Large intestine (tissue), 3 donors: ENCODE results near the gene GPER1. TPM values are rescaled to one million over a fixed set of nuclear protein-coding genes. Genes with fewer than 3 reads are reported as not detected.

Experiments
- DNase-seq, 2 donors: peaks; one replicate each; pipeline versions ENCODE4 v3.0.0 to v3.0.0-alpha.2; 2013
- H3K27ac ChIP-seq: one replicate; pipeline ENCODE4 v1.5.1; 2013; ENCODE audit warnings: low read length
- H3K27me3 ChIP-seq: 2 replicates; pipeline ENCODE4 v1.6.1; 2013; ENCODE audit warnings: low read length; ENCODE audit not compliant: control insufficient read depth, insufficient read depth
- H3K36me3 ChIP-seq: 2 replicates; pipeline ENCODE4 v1.6.1; 2013; ENCODE audit warnings: low read length; ENCODE audit not compliant: control insufficient read depth, insufficient read depth
- H3K4me1 ChIP-seq: one replicate; pipeline ENCODE4 v1.6.1; 2013; ENCODE audit warnings: low read length; ENCODE audit not compliant: control insufficient read depth, insufficient read depth
- H3K4me3 ChIP-seq: one replicate; pipeline ENCODE4 v1.5.1; 2013; ENCODE audit warnings: low read length
- H3K9me3 ChIP-seq: one replicate; pipeline ENCODE4 v1.6.1; 2013; ENCODE audit warnings: mild to moderate bottlenecking, low read depth, low read length, moderate library complexity; ENCODE audit not compliant: control insufficient read depth
- WGBS: methylation state at CpG from one replicate; pipeline ENCODE4 v1.1.5; 2013; ENCODE audit warnings: low lambda C conversion rate; ENCODE audit not compliant: insufficient coverage; 5-methylcytosine and 5-hydroxymethylcytosine counted together
- polyA plus RNA-seq: library from polyadenylated mRNA; unstranded; fragments of 120-200 nt; gene quantifications from one replicate; pipeline ENCODE4 v1.2.1, GENCODE V29; 2013

Gene GPER1
- polyA plus RNA-seq, 1 donor = 1.1 TPM

DNA sequence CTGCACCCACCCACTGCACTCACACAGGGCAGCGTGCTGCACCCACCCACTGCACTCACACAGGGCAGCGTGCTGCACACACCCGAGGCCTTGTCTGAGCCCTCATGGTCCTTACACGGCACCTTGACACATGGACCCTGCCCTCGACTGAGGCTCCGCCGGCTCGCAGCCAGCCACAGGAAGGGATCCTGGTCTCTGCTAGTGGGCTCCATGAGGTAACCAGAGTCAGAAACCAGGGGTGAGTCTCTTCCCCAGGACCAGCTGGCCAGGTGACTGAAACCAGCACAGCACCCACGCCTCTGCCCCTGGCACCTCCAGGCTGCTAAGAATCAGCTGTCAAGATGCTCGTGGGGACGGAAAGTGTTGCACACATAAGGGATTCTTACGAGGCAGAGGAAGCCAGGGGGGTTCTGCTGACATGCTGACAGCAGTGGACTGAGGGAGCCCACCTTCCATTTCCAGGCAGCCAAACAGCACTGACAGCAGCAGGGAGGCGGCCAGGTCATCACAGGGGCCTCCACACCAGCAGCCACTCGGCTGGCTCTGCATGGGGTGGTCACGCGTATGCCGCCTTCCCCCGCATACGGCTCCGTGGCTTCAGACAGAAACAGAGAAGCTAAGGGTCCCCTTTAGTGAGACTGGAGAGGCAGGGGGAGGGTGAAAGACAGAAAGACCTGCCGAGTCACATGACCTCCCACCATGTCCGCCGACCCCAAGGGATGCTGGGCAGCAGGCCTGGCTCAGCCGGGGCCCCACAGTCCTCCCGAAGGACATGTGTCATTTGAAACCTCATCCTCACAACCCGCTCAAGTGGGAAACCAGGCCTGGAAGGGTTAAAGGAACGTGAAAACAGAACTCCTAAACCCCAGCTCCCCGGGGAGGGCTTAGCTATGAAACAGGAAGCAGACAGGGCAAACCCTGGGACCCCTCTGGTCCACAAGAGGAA is 34.2 kb downstream of the GPER1 start:
- WGBS = no CpG with 5 or more reads among the region's 28 CpGs
- no peaks in the 10 kb centered on the region for H3K27me3 ChIP-seq
- H3K4me1 ChIP-seq = peaks cover 7% of the 10 kb centered on the region
- no peak overlapping the region for H3K27ac ChIP-seq
- peaks cover 15% of the 10 kb centered on the region for H3K36me3 ChIP-seq
- H3K9me3 ChIP-seq = no peaks in the 10 kb centered on the region
- no peak for DNase-seq
- no peak overlapping the region for H3K4me3 ChIP-seq

DNA sequence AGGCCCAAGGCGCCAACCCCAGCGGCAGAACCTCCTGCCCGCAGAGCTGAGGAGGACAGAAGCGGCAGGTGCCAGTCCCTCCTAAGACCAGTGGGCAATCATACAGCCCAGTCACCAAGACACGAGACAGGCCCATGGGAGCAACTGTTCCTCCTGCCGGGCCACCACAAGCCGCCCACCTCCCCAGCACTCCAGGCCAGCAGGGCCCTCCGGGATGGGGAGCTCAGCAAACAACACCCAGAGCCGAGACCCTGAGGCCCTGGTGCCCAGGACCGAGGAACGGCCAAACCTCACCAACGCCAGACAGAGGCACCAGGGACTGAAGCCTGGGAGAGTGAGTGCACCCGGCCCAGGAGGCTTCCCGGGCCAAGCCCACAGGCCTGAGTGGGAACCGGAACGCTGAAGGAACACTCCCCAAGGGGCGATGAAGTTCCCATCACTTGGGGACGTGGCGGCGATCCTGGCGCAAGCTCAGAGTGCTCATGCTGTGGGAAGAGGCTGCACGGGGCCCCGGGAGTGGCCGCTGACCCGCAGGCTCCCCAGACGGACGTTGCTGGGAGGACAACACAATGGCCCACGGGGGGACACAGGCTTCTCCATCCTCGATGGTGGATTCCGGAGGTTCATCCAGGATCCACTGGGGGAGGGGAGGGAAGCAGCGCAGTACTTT is 35.1 kb downstream of the GPER1 start:
- no CpG with 5 or more reads among the region's 31 CpGs for WGBS

DNA sequence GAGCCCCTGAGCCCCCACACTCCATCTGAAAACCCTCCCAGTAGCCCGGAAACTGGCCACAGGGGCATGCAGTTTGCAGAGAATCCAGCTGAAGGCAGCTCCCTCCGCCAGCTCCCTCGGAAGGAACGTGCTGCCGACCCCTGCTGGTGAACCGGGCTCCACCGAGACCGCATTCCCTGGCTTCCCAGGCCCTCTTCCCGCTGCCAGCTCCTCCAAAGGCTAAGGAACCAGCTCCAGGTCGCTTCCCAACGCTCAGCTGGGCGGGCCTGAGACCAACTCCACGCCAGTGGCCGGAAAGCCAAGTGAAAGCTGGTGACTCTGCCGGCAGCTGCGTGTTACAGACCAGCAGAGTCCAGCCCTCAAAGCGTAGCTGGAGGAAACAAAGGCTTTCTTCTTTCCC is 35.8 kb downstream of the GPER1 start:
- Histone ChIP-seq H3K4me3 (no peak overlapping the region), H3K27ac (no peak overlapping the region), H3K4me1 (peaks cover 7% of the 10 kb centered on the region), H3K9me3 (no peaks in the 10 kb centered on the region), H3K27me3 (no peaks in the 10 kb centered on the region), H3K36me3 (peaks cover 15% of the 10 kb centered on the region)
- no CpG with 5 or more reads among the region's 17 CpGs for WGBS
- peak in 1 of 2 donors; percentile 30 for DNase-seq

More for the DNA sequence above, 35.1 kb downstream of the GPER1 start:
- Histone ChIP-seq H3K36me3 (peaks cover 15% of the 10 kb centered on the region), H3K9me3 (no peaks in the 10 kb centered on the region), H3K27me3 (no peaks in the 10 kb centered on the region), H3K4me1 (peaks cover 7% of the 10 kb centered on the region), H3K27ac (no peak overlapping the region), H3K4me3 (no peak overlapping the region)
- no peak for DNase-seq

DNA sequence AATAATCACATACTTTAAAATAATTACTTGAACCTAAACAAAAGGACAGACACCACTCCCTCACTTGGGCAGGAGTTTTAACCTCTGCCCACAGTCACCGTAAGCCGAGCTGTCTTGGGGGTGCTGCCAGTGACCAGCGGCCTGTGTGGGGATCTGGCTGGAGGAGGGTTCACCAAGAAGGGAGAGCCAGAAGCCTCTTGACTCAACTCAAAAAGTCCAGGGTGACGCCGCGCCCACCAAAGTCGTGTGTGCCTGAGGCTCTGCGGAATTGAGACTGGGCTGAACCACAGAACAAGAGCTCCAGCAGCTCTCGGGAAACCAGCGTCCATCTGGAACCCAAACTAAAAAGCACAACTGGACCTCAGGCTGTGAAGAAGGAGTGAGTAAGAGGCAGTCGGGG is 36.3 kb downstream of the GPER1 start:
- no peak for DNase-seq

DNA sequence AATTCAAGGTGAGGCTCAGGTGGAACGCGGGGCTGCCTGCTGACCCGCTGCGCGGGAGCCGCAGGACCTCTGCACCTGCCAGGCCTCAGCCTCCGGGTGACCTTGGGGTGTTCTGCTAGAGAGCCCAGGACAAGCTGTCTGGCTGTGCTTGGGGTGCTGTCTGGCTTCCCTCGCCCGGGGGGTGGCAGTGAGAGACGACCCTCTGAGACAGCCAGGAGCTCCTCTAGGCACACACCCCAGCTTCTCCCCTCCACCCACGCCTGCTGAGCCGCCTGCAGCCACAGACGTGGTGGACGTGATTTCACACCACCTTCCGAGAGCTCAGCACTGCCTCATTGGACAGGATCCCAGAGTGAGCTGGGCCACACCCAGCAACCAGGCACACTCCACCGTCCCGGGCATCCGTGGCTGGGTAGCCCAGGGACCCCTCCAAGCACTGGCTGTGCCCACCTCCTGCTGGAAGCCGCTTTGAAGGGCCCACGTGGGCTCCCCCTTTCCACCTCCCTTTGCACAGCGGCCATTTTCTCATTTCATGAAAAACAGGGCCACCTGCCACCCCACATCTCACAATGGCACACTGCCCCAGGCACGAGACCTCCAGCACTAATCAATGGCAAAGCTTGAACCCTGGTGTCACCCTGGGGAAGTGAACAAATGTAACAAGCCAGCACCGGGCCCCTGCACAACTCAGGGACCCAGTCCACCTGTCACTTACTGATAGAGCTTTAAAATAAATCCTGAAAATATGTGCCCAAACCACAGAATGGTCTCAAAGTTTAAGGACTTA is 37.1 kb downstream of the GPER1 start:
- H3K4me1 ChIP-seq = peaks cover 7% of the 10 kb centered on the region
- H3K27ac ChIP-seq = no peak overlapping the region
- no CpG with 5 or more reads among the region's 23 CpGs for WGBS
- no peaks in the 10 kb centered on the region for H3K9me3 ChIP-seq
- H3K27me3 ChIP-seq = no peaks in the 10 kb centered on the region
- DNase-seq = no peak
- H3K4me3 ChIP-seq = no peak overlapping the region
- H3K36me3 ChIP-seq = peaks cover 15% of the 10 kb centered on the region

More for the DNA sequence above, 36.3 kb downstream of the GPER1 start:
- no CpG with 5 or more reads among the region's 11 CpGs for WGBS
- H3K4me1 ChIP-seq = peaks cover 7% of the 10 kb centered on the region
- no peak overlapping the region for H3K4me3 ChIP-seq
- H3K36me3 ChIP-seq = peaks cover 15% of the 10 kb centered on the region
- H3K9me3 ChIP-seq = no peaks in the 10 kb centered on the region
- no peaks in the 10 kb centered on the region for H3K27me3 ChIP-seq
- no peak overlapping the region for H3K27ac ChIP-seq

DNA sequence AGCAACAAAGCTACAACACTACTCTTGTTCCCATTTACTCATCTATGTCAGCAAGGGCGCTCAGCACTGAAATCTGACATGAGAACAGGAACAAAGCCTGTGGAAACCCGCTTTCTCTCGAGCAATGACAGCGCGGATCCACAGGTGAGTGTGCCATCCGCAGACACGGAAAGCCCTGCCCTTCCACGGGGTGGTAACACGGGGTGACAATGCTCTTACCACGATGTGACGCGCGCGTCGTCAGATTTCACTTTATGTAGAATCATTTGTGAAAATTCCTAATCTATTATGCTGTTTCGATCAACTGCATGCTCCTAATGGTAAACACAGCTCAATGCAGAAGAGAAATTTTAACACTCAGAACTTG is 37.7 kb downstream of the GPER1 start:
- DNase-seq = no peak
- H3K27me3 ChIP-seq = no peaks in the 10 kb centered on the region
- no peaks in the 10 kb centered on the region for H3K9me3 ChIP-seq
- no peak overlapping the region for H3K4me3 ChIP-seq
- H3K27ac ChIP-seq = no peak overlapping the region
- WGBS = 95% methylated on average over 4 of the region's 16 CpGs
- H3K36me3 ChIP-seq = peaks cover 15% of the 10 kb centered on the region
- H3K4me1 ChIP-seq = peaks cover 7% of the 10 kb centered on the region

DNA sequence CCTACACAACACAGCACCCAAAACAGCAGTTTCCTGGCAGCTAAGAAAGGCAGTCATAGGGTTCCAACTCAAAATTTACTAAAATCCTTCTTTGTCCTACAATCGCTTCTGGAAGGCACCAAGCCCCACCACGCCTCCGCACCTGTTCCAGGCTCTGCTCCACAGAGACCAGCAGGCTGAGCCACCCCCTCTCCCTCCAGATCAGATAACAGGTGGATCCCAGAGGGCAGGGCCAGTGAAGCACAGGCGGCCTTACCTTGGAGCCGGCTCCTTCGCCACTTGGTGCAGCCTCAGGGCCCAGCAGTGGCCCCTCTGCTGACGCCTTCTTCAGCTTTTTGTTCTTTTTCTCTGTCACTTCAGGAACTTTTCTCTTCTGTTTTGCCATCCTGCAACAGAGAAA is 39.1 kb downstream of the GPER1 start:
- Histone ChIP-seq H3K4me1 (peaks cover 7% of the 10 kb centered on the region), H3K4me3 (no peak overlapping the region), H3K36me3 (peaks cover 15% of the 10 kb centered on the region), H3K9me3 (no peaks in the 10 kb centered on the region), H3K27ac (no peak overlapping the region), H3K27me3 (no peaks in the 10 kb centered on the region)
- no peak for DNase-seq
- WGBS = 100% methylated on average over 2 of the region's 7 CpGs

DNA sequence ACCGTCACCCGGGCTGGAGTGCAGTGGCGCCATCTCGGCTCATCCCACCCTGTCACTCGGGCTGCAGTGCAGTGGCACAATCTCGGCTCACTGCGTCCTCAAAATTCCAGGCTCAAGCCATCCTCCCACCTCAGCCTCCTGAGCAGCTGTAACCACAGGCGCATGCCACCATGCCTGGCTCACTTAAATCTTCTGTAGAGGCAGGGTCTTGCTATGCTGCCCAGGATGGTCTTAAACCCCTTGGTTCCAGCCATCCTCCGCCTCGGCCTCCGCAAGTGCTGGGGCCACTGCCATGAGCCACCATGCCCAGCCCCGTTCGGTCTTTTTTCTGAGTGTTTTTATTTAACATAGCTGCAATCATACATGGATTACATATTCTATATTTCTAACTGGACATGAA is 41.5 kb downstream of the GPER1 start:
- Histone ChIP-seq H3K4me3 (no peak overlapping the region), H3K4me1 (no peaks in the 10 kb centered on the region), H3K9me3 (no peaks in the 10 kb centered on the region), H3K27ac (no peak overlapping the region), H3K27me3 (no peaks in the 10 kb centered on the region), H3K36me3 (peaks cover 15% of the 10 kb centered on the region)
- no peak for DNase-seq
- 100% methylated on average over 3 of the region's 13 CpGs for WGBS

DNA sequence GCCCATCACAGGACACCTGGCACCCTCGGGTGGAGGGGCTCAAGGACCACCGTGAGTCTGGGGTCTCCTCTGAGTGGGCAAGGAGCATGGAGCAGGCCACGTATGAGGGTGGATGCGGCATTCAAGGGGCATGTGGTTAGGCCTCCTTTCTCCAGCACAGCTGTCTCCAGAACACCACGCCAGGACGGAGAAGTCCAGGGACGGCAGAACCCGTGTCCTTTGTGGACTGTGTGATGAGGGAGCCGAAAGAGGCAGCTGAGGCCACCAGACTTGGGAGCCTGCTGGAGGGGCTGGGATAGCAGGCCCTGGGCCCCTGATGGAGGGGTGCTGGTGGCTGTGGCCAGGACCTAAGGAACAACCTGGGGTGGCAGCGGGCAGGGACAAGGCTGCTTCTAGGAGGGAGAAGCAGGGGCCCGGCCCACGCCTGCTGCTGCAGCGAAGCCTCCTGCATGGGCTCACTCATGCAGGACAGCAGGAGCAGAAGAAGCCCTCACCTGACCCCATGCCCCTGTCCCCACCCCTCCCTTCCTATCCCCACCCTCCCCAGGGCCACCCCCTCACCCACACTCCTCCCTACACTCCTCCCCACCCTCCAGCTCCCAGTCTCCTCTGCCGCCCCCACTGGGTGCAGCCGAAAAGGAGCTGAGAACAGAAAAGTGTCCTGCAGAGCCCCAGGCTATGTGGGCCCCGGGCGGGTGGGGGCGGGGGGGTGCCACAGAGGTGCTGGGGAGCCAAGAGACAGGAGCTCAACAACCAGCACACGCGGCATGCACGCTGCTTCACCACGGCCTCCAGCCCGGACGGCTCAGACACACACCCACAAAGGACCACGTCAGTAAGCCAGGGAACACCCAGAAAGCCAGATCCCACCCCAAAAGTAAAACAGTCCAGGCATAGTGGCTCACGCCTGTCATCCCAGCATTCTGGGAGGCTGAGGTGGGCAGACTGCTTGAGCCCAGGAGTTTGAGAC is 42.4 kb downstream of the GPER1 start:
- Histone ChIP-seq H3K4me3 (no peak overlapping the region), H3K27ac (no peak overlapping the region), H3K36me3 (peaks cover 13% of the 10 kb centered on the region), H3K4me1 (no peaks in the 10 kb centered on the region), H3K27me3 (no peaks in the 10 kb centered on the region), H3K9me3 (no peaks in the 10 kb centered on the region)
- no CpG with 5 or more reads among the region's 26 CpGs for WGBS
- no peak for DNase-seq
